Mesenchymal stem cell (in vitro differentiated cells and primary cell): ENCODE results near the gene MTX1.

Experiments
- DNase-seq: peaks from one replicate; pipeline ENCODE4 v3.0.0-alpha.2; 2013
- H2AFZ ChIP-seq: one replicate; pipeline ENCODE4 v1.6.1; 2013; ENCODE audit warnings: low read depth, mild to moderate bottlenecking, control low read depth, inconsistent platforms, low read length, moderate library complexity
- H2AK5ac ChIP-seq: 2 replicates; pipeline ENCODE4 v1.6.1; 2013; ENCODE audit warnings: low read length, moderate library complexity, mild to moderate bottlenecking, inconsistent platforms; ENCODE audit not compliant: severe bottlenecking
- H2BK120ac ChIP-seq: one replicate; pipeline ENCODE4 v1.6.1; 2013; ENCODE audit warnings: low read depth, mild to moderate bottlenecking, inconsistent platforms, low read length, moderate library complexity
- H2BK12ac ChIP-seq, 2 experiments: one replicate each; pipeline ENCODE4 v1.6.1; 2013; ENCODE audit warnings: inconsistent platforms in 2 of 2, low read length in 2 of 2, mild to moderate bottlenecking in 2 of 2, moderate library complexity in 2 of 2, control low read depth in 1 of 2
- H2BK15ac ChIP-seq: one replicate; pipeline ENCODE4 v1.6.1; 2013; ENCODE audit warnings: mild to moderate bottlenecking, low read depth, inconsistent platforms; ENCODE audit not compliant: poor library complexity, severe bottlenecking
- H2BK5ac ChIP-seq: 2 replicates; pipeline ENCODE4 v1.6.1; 2013; ENCODE audit warnings: low read depth, mild to moderate bottlenecking, low read length, control low read depth, inconsistent platforms; ENCODE audit not compliant: poor library complexity, severe bottlenecking
- H3K14ac ChIP-seq, 2 experiments: one replicate each; pipeline ENCODE4 v1.6.1; 2013; ENCODE audit warnings: inconsistent platforms in 2 of 2, low read length in 2 of 2, control low read depth in 1 of 2, mild to moderate bottlenecking in 1 of 2, moderate library complexity in 1 of 2
- H3K18ac ChIP-seq, 2 experiments: one replicate each; pipeline ENCODE4 v1.6.1; 2013; ENCODE audit warnings: inconsistent platforms in 2 of 2, low read length in 2 of 2, control low read depth in 1 of 2, low read depth in 1 of 2, mild to moderate bottlenecking in 1 of 2
- H3K23ac ChIP-seq, 2 experiments: one replicate each; pipeline ENCODE4 v1.6.1; 2013; ENCODE audit warnings: inconsistent platforms in 2 of 2, low read length in 2 of 2, mild to moderate bottlenecking in 2 of 2, moderate library complexity in 2 of 2, control low read depth in 1 of 2
- H3K27ac ChIP-seq: 2 replicates; pipeline ENCODE4 v1.5.1; 2013; ENCODE audit warnings: mild to moderate bottlenecking, moderate library complexity, low read length, control low read depth, inconsistent platforms; ENCODE audit not compliant: poor library complexity, severe bottlenecking
- H3K27me3 ChIP-seq, 2 experiments: 2 replicates each; pipeline versions ENCODE4 v1.6.1 to v1.7.0; 2013; ENCODE audit warnings: low read length in 2 of 2, mild to moderate bottlenecking in 2 of 2, moderate library complexity in 2 of 2, control low read depth in 1 of 2, inconsistent platforms in 1 of 2; ENCODE audit not compliant: control insufficient read depth in 1 of 2, insufficient read depth in 1 of 2
- H3K36me3 ChIP-seq, 2 experiments: 2 replicates each; pipeline versions ENCODE4 v1.6.1 to v1.7.0; 2013; ENCODE audit warnings: low read length in 2 of 2, control low read depth in 1 of 2, inconsistent platforms in 1 of 2, low read depth in 1 of 2, mild to moderate bottlenecking in 1 of 2; ENCODE audit not compliant: insufficient read depth in 2 of 2, control insufficient read depth in 1 of 2
- H3K4ac ChIP-seq, 2 experiments: one replicate each; pipeline ENCODE4 v1.6.1; 2013; ENCODE audit warnings: inconsistent platforms in 2 of 2, low read length in 2 of 2, mild to moderate bottlenecking in 2 of 2, moderate library complexity in 2 of 2, control low read depth in 1 of 2, low read depth in 1 of 2
- H3K4me1 ChIP-seq: 2 replicates; pipeline ENCODE4 v1.6.1; 2013; ENCODE audit warnings: low read depth, low read length, control low read depth; ENCODE audit not compliant: control insufficient read depth, insufficient read depth
- H3K4me2 ChIP-seq: 2 replicates; pipeline ENCODE4 v1.6.1; 2013; ENCODE audit warnings: low read length, mild to moderate bottlenecking, inconsistent platforms; ENCODE audit not compliant: poor library complexity, severe bottlenecking
- H3K4me3 ChIP-seq, 2 experiments: 2 replicates each; pipeline versions ENCODE4 v1.5.1 to v1.7.0; 2013; ENCODE audit warnings: low read length in 2 of 2, mild to moderate bottlenecking in 2 of 2, control low read depth in 1 of 2, low read depth in 1 of 2; ENCODE audit not compliant: insufficient read depth in 1 of 2
- H3K79me1 ChIP-seq: replicated peaks from 2 replicates; pipeline ENCODE4 v1.6.1; 2013; ENCODE audit warnings: mild to moderate bottlenecking, control low read depth, low read length, inconsistent platforms; ENCODE audit not compliant: poor library complexity, severe bottlenecking
- H3K9ac ChIP-seq: 2 replicates; pipeline ENCODE4 v1.7.0; 2013; ENCODE audit warnings: mild to moderate bottlenecking, low read length, moderate library complexity
- H3K9me3 ChIP-seq: 2 replicates; pipeline ENCODE4 v1.7.0; 2013; ENCODE audit warnings: mild to moderate bottlenecking, low read length; ENCODE audit not compliant: control insufficient read depth
- H4K8ac ChIP-seq: one replicate; pipeline ENCODE4 v1.6.1; 2013; ENCODE audit warnings: inconsistent platforms, mild to moderate bottlenecking, low read length, moderate library complexity
- H4K91ac ChIP-seq: one replicate; pipeline ENCODE4 v1.6.1; 2013; ENCODE audit warnings: mild to moderate bottlenecking, low read length, inconsistent platforms
- WGBS: methylation state at CpG from one replicate; pipeline ENCODE4 v1.1.7; 2013; ENCODE audit warnings: mixed read lengths; 5-methylcytosine and 5-hydroxymethylcytosine counted together

The MTX1 gene

DNA sequence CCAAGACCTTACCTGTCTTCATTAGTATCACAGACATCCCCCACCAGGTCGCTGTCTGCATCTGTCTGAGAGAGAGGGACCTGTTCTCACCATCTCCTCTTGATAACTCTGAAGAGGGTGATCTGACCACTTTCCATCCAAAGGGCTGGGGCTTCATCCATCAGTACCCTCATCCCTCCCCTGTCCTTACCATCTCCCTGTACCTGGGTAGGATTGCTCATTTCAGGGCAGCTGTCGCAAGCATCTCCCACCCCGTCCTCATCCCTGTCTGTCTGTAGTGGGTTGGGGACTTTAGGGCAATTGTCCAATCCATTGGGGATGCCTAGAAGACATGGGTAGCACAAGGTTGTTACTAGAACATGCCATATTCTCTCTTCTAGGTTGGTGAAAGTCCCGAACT lies 8.7 kb upstream of the MTX1 start:
- H3K14ac ChIP-seq: no peak overlapping the region
- no peak overlapping the region for H2BK5ac ChIP-seq
- H3K9ac ChIP-seq: no peak overlapping the region
- H3K4me2 ChIP-seq: no peak overlapping the region
- no peak overlapping the region for H3K23ac ChIP-seq
- H3K9me3 ChIP-seq: no peaks in the 10 kb centered on the region
- peaks cover 13% of the 10 kb centered on the region for H3K4me1 ChIP-seq
- no peak overlapping the region for H3K4me3 ChIP-seq
- no peak for DNase-seq
- H2BK12ac ChIP-seq: no peak overlapping the region
- H4K91ac ChIP-seq: no peak overlapping the region
- H3K79me1 ChIP-seq: peaks cover 14% of the 10 kb centered on the region
- H2AFZ ChIP-seq: no peak overlapping the region
- H3K36me3 ChIP-seq: peaks cover 55 to 70% of the 10 kb centered on the region in 2 experiments
- no peak overlapping the region for H2BK120ac ChIP-seq
- no peak overlapping the region for H2BK15ac ChIP-seq
- H4K8ac ChIP-seq: no peak overlapping the region
- no peak overlapping the region for H2AK5ac ChIP-seq
- H3K27me3 ChIP-seq: no peaks in the 10 kb centered on the region
- 95% methylated on average over 4 of the region's 4 CpGs for WGBS
- no peak overlapping the region for H3K4ac ChIP-seq
- no peak overlapping the region for H3K27ac ChIP-seq
- no peak overlapping the region for H3K18ac ChIP-seq

GRCh38 chr1:155200920-155201319 lies 7.6 kb upstream of the MTX1 start:
- H3K4me1 ChIP-seq: peaks cover 8% of the 10 kb centered on the region
- no peak overlapping the region for H3K4me3 ChIP-seq
- H3K36me3 ChIP-seq: peaks cover 60 to 79% of the 10 kb centered on the region in 2 experiments
- 97% methylated on average over 5 of the region's 5 CpGs for WGBS
- H3K27me3 ChIP-seq: no peaks in the 10 kb centered on the region
- H2BK120ac ChIP-seq: no peak overlapping the region
- H3K18ac ChIP-seq: no peak overlapping the region
- no peak overlapping the region for H2BK15ac ChIP-seq
- H3K4me2 ChIP-seq: no peak overlapping the region
- no peak overlapping the region for H4K91ac ChIP-seq
- no peaks in the 10 kb centered on the region for H3K9me3 ChIP-seq
- H3K27ac ChIP-seq: no peak overlapping the region
- peaks cover 12% of the 10 kb centered on the region for H3K79me1 ChIP-seq
- H3K9ac ChIP-seq: no peak overlapping the region
- no peak overlapping the region for H2BK5ac ChIP-seq
- peak overlapping the region in 1 of 2 experiments; percentile 64 for H3K14ac ChIP-seq
- no peak for DNase-seq
- H2AFZ ChIP-seq: no peak overlapping the region
- H3K4ac ChIP-seq: no peak overlapping the region
- H2BK12ac ChIP-seq: no peak overlapping the region
- H3K23ac ChIP-seq: no peak overlapping the region
- H2AK5ac ChIP-seq: no peak overlapping the region
- H4K8ac ChIP-seq: no peak overlapping the region

- Histone ChIP-seq H2BK5ac (no peak overlapping the region), H3K4me2 (no peak overlapping the region), H4K91ac (no peak overlapping the region), H3K4me1 (peaks cover 6% of the 10 kb centered on the region), H3K27me3 (no peaks in the 10 kb centered on the region), H3K9me3 (no peaks in the 10 kb centered on the region), H2AK5ac (no peak overlapping the region), H3K79me1 (peaks cover 6% of the 10 kb centered on the region), H3K27ac (no peak overlapping the region), H3K14ac (no peak overlapping the region), H2BK15ac (no peak overlapping the region), H3K9ac (no peak overlapping the region), H3K4me3 (no peak overlapping the region), H4K8ac (no peak overlapping the region), H2BK12ac (no peak overlapping the region), H2AFZ (no peak overlapping the region), H3K23ac (no peak overlapping the region), H3K36me3 (peaks cover 53 to 69% of the 10 kb centered on the region in 2 experiments), H3K4ac (no peak overlapping the region), H3K18ac (no peak overlapping the region), H2BK120ac (no peak overlapping the region)
- no peak for DNase-seq
- 95% methylated on average over 7 of the region's 7 CpGs for WGBS
These were observed 6.3 kb upstream of the MTX1 start for GRCh38 chr1:155202198-155202597.

DNA sequence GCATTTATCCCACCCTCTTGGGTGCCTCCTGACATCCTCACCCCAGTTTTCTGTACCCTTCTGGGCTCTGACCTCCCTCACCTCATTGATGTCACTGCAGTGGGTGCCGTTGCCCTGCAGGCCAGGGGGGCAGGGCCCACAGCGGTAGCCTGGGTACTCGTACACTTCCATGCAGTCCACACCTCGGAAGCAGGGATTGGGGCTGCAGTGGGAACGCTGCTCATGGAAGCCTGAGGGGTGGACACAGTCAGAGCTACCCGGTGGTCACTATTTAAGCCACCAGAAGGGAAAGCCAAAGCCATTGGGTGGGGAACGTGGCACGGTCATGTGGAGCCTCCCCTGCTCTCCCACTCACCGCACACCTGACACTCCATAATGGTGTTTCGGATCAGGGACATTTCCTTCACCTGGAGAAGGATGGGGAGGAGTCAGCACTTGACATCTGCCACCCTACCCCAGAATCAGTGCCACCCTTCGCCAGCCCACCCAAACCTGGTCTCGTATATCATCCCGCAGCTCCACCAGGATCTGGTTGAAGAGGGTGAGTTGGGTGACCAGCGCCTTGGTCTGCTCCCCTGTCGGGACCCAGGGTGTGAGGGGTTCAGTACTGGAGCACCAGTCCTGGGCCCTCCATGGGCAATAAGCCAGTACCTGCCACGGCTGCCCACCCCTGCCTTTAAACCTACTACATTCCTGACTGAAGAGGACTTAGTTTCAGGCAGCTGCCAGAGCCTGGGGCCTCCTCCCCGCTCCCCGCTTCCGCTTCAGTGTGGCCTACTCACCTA lies 5.6 kb upstream of the MTX1 start:
- Histone ChIP-seq H3K4me2 (no peak overlapping the region), H3K4me3 (no peak overlapping the region), H2AK5ac (no peak overlapping the region), H3K4me1 (peaks cover 13% of the 10 kb centered on the region), H3K9ac (no peak overlapping the region), H3K18ac (no peak overlapping the region), H3K27me3 (no peaks in the 10 kb centered on the region), H3K23ac (no peak overlapping the region), H2AFZ (no peak overlapping the region), H3K4ac (no peak overlapping the region), H2BK120ac (no peak overlapping the region), H2BK5ac (no peak overlapping the region), H3K27ac (no peak overlapping the region), H3K36me3 (peaks cover 46 to 61% of the 10 kb centered on the region in 2 experiments), H4K8ac (no peak overlapping the region), H2BK12ac (peak overlapping the region in 1 of 2 experiments; percentile 15), H3K9me3 (no peaks in the 10 kb centered on the region), H3K14ac (no peak overlapping the region), H3K79me1 (peaks cover 3% of the 10 kb centered on the region), H2BK15ac (no peak overlapping the region), H4K91ac (no peak overlapping the region)
- DNase-seq: no peak
- 94% methylated on average over 16 of the region's 19 CpGs for WGBS
